Smooth muscle cell (in vitro differentiated cells): Measurements from ENCODE around the gene EBF3. TPM values are rescaled to one million over a fixed set of nuclear protein-coding genes. Genes with fewer than 3 reads are reported as not detected.

Experiments used
- DNase-seq: peaks from one replicate; lab custom pipeline; 2025; ENCODE audit not compliant: unreplicated experiment; lab: John Stamatoyannopoulos, UW
- H2AFZ ChIP-seq: fragments of 200-600 bp; sonication (generic); 2 replicates; pipeline ENCODE4 v1.6.0; 2016; ENCODE audit warnings: antibody characterized with exemption, low read depth, mild to moderate bottlenecking
- H3F3A ChIP-seq: fragments of 200-600 bp; sonication (generic); 2 replicates; pipeline ENCODE4 v1.6.0; 2017; ENCODE audit warnings: antibody characterized with exemption, low read depth
- H3K27ac ChIP-seq: fragments of 200-600 bp; sonication (generic); 2 replicates; pipeline ENCODE4 v1.5.1; 2016; ENCODE audit warnings: low read depth, mild to moderate bottlenecking
- H3K27me3 ChIP-seq: fragments of 200-600 bp; sonication (generic); 2 replicates; pipeline ENCODE4 v1.6.1; 2016; ENCODE audit warnings: low read depth, mild to moderate bottlenecking
- H3K36me3 ChIP-seq: fragments of 200-600 bp; sonication (generic); 2 replicates; pipeline ENCODE4 v1.5.1; 2016; ENCODE audit warnings: low read depth
- H3K4me1 ChIP-seq: fragments of 200-600 bp; sonication (generic); 2 replicates; pipeline ENCODE4 v1.5.1; 2016; ENCODE audit warnings: low read depth
- H3K4me2 ChIP-seq: fragments of 200-600 bp; sonication (generic); 2 replicates; pipeline ENCODE4 v1.6.0; 2016; ENCODE audit warnings: mild to moderate bottlenecking
- H3K4me3 ChIP-seq: fragments of 200-600 bp; sonication (generic); 2 replicates; pipeline ENCODE4 v1.5.1; 2016; ENCODE audit warnings: mild to moderate bottlenecking
- H3K79me2 ChIP-seq: fragments of 200-600 bp; sonication (generic); 2 replicates; pipeline ENCODE4 v1.6.0; 2016; ENCODE audit warnings: low read depth, mild to moderate bottlenecking
- H3K9ac ChIP-seq: fragments of 200-600 bp; sonication (generic); 2 replicates; pipeline ENCODE4 v1.6.0; 2016; ENCODE audit warnings: low read depth
- H3K9me3 ChIP-seq: fragments of 200-600 bp; sonication (generic); replicated peaks from 2 replicates; pipeline ENCODE4 v1.5.1; 2016; ENCODE audit warnings: low read depth
- H4K20me1 ChIP-seq: fragments of 200-600 bp; sonication (generic); 2 replicates; pipeline ENCODE4 v1.6.0; 2016; ENCODE audit warnings: low read depth
- WGBS: methylation state at CpG from one replicate; pipeline ENCODE4 v1.1.7; 2016; ENCODE audit warnings: low lambda C conversion rate; 5-methylcytosine and 5-hydroxymethylcytosine counted together
- polyA plus RNA-seq: library from polyadenylated mRNA; unstranded; fragments of >200 nt; fragmentation: Nextera tagmentation; extraction: Ambion mirVana; gene quantifications from 2 replicates; pipeline ENCODE4 v1.2.1, GENCODE V29; 2016
- total RNA-seq: library from RNA; depleted of rRNA; stranded (reverse); fragments of >200 nt; gene quantifications from 2 replicates; pipeline ENCODE4 v1.2.3, GENCODE V29; 2014
- TF ChIP-seq, protein P1 (sequence below): fragments of 200-600 bp; sonication (generic); IDR thresholded peaks from 2 replicates; pipeline ENCODE4 v1.5.1; 2017; ENCODE audit warnings: borderline replicate concordance, mild to moderate bottlenecking, antibody characterized with exemption; ENCODE audit not compliant: insufficient read depth, poor library complexity, severe bottlenecking

EBF3 gene
- total and polyA plus RNA-seq, 2 experiments from 2014 or later, result not detected

DNA sequence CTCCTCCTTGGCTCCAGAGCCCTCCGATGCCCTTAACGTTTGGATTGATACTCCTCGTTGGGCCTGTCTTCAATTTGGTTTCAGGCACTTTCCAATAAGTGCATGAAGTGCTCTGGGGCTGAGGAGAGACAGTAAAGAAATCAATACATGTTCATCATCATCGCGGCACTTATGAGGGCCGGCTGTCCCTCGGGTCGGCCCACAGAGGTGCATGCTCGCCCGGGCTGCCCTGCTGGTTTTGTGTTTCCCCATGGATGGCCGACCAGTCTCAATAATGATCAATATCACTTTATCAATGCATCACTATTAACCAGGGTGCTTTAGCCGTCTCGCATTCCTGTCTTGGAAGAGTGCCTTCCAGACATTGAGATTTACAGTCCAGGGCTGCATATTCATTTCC is 154.2 kb downstream of the EBF3 start:
- Histone ChIP-seq H3K9me3 (no peaks in the 10 kb centered on the region), H3K4me2 (no peak overlapping the region), H3K4me1 (no peaks in the 10 kb centered on the region), H3K27me3 (no peaks in the 10 kb centered on the region), H3F3A (no peaks in the 10 kb centered on the region), H3K9ac (no peak overlapping the region), H4K20me1 (no peaks in the 10 kb centered on the region), H3K4me3 (no peak overlapping the region), H2AFZ (no peak overlapping the region), H3K79me2 (no peaks in the 10 kb centered on the region), H3K36me3 (no peaks in the 10 kb centered on the region), H3K27ac (no peak overlapping the region)
- no peak for DNase-seq
- WGBS, result 89% methylated on average over 13 of the region's 13 CpGs
- TF ChIP-seq, protein P1, sequence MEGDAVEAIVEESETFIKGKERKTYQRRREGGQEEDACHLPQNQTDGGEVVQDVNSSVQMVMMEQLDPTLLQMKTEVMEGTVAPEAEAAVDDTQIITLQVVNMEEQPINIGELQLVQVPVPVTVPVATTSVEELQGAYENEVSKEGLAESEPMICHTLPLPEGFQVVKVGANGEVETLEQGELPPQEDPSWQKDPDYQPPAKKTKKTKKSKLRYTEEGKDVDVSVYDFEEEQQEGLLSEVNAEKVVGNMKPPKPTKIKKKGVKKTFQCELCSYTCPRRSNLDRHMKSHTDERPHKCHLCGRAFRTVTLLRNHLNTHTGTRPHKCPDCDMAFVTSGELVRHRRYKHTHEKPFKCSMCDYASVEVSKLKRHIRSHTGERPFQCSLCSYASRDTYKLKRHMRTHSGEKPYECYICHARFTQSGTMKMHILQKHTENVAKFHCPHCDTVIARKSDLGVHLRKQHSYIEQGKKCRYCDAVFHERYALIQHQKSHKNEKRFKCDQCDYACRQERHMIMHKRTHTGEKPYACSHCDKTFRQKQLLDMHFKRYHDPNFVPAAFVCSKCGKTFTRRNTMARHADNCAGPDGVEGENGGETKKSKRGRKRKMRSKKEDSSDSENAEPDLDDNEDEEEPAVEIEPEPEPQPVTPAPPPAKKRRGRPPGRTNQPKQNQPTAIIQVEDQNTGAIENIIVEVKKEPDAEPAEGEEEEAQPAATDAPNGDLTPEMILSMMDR, result no peak

DNA sequence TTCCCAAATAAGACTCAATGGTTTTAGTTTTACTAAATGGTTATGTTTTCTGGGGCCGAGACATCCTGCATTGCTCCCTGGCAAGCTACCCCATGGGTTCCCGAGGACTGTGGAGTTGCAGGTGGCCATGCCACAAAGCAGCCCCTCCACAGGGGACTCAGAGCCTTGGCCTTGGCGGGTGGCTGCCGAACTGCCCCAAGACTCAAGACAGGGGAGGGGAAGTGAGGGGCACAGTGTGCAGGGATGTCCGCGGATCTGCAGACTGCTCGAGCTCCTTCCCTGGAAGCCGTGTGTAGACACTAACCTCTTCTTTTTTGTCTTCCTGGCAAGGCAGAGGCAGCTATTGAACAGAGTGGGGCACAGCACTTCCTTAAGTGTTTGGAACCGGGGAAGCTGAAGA is 154.6 kb downstream of the EBF3 start:
- Histone ChIP-seq H3K79me2 (no peaks in the 10 kb centered on the region), H3K4me2 (no peak overlapping the region), H3K4me3 (no peak overlapping the region), H3K9ac (no peak overlapping the region), H3K27me3 (no peaks in the 10 kb centered on the region), H3K27ac (no peak overlapping the region), H2AFZ (no peak overlapping the region), H4K20me1 (no peaks in the 10 kb centered on the region), H3K36me3 (no peaks in the 10 kb centered on the region), H3K4me1 (no peaks in the 10 kb centered on the region), H3K9me3 (no peaks in the 10 kb centered on the region), H3F3A (no peaks in the 10 kb centered on the region)
- WGBS, result 90% methylated on average over 9 of the region's 9 CpGs
- DNase-seq, result no peak
- TF ChIP-seq, protein P1, result no peak

GRCh38 chr10:129808092-129808983 is 155.7 kb downstream of the EBF3 start:
- TF ChIP-seq, protein P1, result no peak
- no peak overlapping the region for H3K9ac ChIP-seq
- no peak for DNase-seq
- no peaks in the 10 kb centered on the region for H3F3A ChIP-seq
- H3K4me2 ChIP-seq, result no peak overlapping the region
- peaks cover 9% of the 10 kb centered on the region for H3K9me3 ChIP-seq
- 92% methylated on average over 26 of the region's 26 CpGs for WGBS
- no peak overlapping the region for H2AFZ ChIP-seq
- H3K27me3 ChIP-seq, result no peaks in the 10 kb centered on the region
- no peaks in the 10 kb centered on the region for H3K4me1 ChIP-seq
- H3K79me2 ChIP-seq, result no peaks in the 10 kb centered on the region
- H3K27ac ChIP-seq, result no peak overlapping the region
- H4K20me1 ChIP-seq, result no peaks in the 10 kb centered on the region
- H3K36me3 ChIP-seq, result no peaks in the 10 kb centered on the region
- no peak overlapping the region for H3K4me3 ChIP-seq

GRCh38 chr10:129807211-129807610 is 156.9 kb downstream of the EBF3 start:
- 94% methylated on average over 7 of the region's 7 CpGs for WGBS
- no peak overlapping the region for H3K4me3 ChIP-seq
- H3K4me1 ChIP-seq, result no peaks in the 10 kb centered on the region
- no peaks in the 10 kb centered on the region for H3K79me2 ChIP-seq
- H3K27me3 ChIP-seq, result no peaks in the 10 kb centered on the region
- no peaks in the 10 kb centered on the region for H3F3A ChIP-seq
- H3K9ac ChIP-seq, result no peak overlapping the region
- H3K9me3 ChIP-seq, result peaks cover 9% of the 10 kb centered on the region
- H2AFZ ChIP-seq, result no peak overlapping the region
- no peaks in the 10 kb centered on the region for H4K20me1 ChIP-seq
- H3K27ac ChIP-seq, result no peak overlapping the region
- no peaks in the 10 kb centered on the region for H3K36me3 ChIP-seq
- TF ChIP-seq, protein P1, result no peak
- no peak overlapping the region for H3K4me2 ChIP-seq
- DNase-seq, result no peak
